SK-N-SH treated with all-trans-retinoic acid at 6 μM for 48 hours (cell line): ENCODE data around the gene MBOAT7.

Experiments
- ARNTL ChIP-seq: fragments of 450-650 bp; formaldehyde crosslinking; IDR thresholded peaks from 2 replicates; pipeline ENCODE4 v1.5.0; 2020; ENCODE audit warnings: low read depth, mild to moderate bottlenecking, moderate library complexity, borderline replicate concordance
- BACH2 ChIP-seq: fragments of 250-450 bp; sonication (Bioruptor Pico); IDR thresholded peaks from 2 replicates; pipeline ENCODE4 v1.9.0; 2021; ENCODE audit warnings: mild to moderate bottlenecking, borderline replicate concordance
- ESRRG ChIP-seq: fragments of 250-450 bp; sonication (Bioruptor Pico); IDR thresholded peaks from 2 replicates; pipeline ENCODE4 v1.6.1; 2021; ENCODE audit warnings: mild to moderate bottlenecking
- TOX ChIP-seq: fragments of 250-450 bp; sonication (Bioruptor Pico); IDR thresholded peaks from 2 replicates; pipeline ENCODE4 v1.8.0; 2021; ENCODE audit warnings: mild to moderate bottlenecking, moderate library complexity, borderline replicate concordance
- ZFP3 ChIP-seq: fragments of 250-450 bp; sonication (Bioruptor Pico); IDR thresholded peaks from 2 replicates; pipeline ENCODE4 v1.5.0; 2020; ENCODE audit warnings: mild to moderate bottlenecking, moderate library complexity
- ZFP30 ChIP-seq: fragments of 450-650 bp; formaldehyde crosslinking; IDR thresholded peaks from 2 replicates; pipeline ENCODE4 v1.5.0; 2022; ENCODE audit warnings: mild to moderate bottlenecking, moderate library complexity
- TF ChIP-seq, protein P1 (sequence below): fragments of 250-450 bp; sonication (Bioruptor Pico); IDR thresholded peaks from 2 replicates; pipeline ENCODE4 v1.5.1; 2021; ENCODE audit warnings: mild to moderate bottlenecking, moderate library complexity

DNA sequence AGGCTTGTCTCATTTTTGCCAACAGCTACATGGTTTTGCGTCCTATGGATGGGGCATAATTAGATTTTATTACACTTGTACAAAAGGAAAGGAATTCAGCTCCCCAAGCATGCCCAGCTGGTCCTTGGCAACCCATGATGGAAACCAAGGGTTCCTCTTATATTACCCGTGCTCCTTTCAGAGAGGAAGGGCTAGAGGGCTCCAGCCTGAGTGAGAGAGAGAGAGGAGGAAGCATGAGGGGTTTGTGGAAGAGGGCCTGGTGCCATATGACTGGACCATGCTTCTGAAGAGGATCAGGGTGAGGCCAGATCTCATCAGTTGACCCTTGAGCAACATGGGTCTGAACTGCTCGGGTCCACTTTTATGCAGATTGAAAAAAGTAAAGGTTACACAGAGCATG is 7.7 kb upstream of the MBOAT7 start:
- TF ChIP-seq, protein P1, sequence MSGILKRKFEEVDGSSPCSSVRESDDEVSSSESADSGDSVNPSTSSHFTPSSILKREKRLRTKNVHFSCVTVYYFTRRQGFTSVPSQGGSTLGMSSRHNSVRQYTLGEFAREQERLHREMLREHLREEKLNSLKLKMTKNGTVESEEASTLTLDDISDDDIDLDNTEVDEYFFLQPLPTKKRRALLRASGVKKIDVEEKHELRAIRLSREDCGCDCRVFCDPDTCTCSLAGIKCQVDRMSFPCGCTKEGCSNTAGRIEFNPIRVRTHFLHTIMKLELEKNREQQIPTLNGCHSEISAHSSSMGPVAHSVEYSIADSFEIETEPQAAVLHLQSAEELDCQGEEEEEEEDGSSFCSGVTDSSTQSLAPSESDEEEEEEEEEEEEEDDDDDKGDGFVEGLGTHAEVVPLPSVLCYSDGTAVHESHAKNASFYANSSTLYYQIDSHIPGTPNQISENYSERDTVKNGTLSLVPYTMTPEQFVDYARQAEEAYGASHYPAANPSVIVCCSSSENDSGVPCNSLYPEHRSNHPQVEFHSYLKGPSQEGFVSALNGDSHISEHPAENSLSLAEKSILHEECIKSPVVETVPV (CRISPR knock-in tag): no peak
- TF ChIP-seq ZFP30 (CRISPR knock-in tag) (no peak), ARNTL (CRISPR knock-in tag) (no peak), BACH2 (no peak), TOX (CRISPR knock-in tag) (no peak), ZFP3 (CRISPR knock-in tag) (no peak), ESRRG (CRISPR knock-in tag) (no peak)
